ENCODE data around the gene ALPL.
"Not testable (repeated sequence)": the region's sequence is repeated elsewhere in the genome, so short reads cannot be mapped to it uniquely, and the experiment has no call there.

Gene ALPL

DNA sequence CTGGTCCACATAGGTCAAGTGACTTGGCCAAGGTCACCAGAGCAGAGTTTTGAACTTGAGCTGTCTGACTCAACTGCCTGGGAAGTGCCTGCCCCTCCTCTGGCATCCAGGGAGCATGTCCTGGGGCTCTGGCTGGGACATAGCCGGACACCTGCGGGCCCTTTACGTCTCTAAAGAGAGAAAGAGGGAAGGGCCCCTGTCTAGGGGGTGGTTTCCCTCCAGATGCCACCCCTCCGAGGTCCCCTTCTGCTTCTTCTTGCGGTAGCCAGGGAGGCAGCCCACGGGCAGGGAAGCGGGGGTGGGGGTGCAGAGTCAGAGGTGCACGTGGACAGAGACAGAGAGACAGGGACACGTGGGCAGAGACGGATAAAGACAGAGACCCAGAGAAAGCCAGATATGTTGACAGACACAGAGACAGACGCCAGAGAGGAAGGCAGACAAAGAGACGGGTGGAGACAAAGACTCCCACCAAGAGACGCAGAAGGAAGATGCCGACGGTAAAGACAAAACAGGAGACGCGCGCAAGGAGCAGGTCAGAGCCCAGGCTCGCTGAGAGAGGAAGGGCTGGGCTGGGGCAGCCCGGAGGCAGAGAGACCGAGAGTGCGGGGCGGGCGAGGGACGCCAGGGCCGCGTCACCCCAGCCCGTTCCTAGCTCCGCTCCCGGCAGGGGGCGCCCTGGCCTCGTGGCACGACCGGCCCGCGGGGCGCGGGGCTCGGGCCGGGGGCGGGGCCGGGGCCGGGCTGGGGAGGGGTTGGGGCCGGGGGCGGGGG lies 458 bp upstream of the ALPL start:
- peak; percentile 78 for DNase-seq

DNA sequence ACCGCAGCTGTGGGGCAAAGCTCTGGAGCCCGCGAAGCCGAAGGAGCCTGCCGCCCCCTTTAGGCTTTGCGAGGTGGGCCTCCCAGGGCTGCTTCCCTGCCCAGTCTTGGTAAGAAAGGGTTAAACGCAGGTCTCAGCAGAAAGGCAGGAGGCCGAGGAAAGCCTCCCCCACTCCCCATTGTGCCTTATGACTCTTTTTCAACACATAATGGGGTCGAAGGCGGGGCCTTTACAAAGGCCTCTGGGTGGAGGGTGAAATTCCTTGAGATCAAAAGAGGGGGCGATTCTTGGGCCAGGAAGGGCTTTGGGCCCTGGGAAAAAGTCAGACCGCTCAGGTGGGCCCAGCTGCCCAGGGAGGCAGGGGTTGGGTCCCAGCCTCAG lies 880 bp downstream of the ALPL start:
- no peak for DNase-seq

DNA sequence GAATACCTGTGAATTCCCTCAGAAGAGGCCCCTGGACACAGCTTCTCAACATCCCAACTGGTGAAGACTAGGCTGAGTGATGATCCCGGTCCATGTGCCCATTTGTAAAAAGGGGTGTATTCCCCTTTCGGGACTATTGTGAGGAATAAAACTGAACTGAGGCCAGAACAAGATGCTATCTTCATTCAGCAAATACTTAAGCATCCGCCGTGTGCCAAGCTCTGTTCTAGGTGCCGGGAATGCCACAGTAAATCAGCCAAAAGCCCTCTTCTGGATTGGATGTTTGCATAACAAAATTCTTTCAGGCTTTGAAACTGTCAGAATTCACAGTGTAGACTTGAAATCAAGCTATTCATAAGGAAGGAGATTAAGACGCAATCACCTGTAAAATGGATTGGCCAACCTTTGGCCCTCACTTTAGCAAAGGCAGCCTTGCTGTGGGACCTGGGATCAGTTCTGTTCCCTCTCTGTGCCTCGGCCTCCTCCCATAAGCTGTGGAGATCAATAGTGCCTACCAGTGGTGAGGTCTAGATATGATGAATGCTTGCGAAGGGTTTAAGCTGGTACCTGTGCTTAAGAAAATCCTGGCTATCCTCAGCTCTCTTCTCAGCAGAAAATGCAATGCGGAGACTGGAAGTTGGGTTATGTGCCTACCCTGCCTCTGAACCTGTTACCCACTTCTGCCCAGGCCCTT lies 1.8 kb downstream of the ALPL start:
- DNase-seq = no peak

DNA sequence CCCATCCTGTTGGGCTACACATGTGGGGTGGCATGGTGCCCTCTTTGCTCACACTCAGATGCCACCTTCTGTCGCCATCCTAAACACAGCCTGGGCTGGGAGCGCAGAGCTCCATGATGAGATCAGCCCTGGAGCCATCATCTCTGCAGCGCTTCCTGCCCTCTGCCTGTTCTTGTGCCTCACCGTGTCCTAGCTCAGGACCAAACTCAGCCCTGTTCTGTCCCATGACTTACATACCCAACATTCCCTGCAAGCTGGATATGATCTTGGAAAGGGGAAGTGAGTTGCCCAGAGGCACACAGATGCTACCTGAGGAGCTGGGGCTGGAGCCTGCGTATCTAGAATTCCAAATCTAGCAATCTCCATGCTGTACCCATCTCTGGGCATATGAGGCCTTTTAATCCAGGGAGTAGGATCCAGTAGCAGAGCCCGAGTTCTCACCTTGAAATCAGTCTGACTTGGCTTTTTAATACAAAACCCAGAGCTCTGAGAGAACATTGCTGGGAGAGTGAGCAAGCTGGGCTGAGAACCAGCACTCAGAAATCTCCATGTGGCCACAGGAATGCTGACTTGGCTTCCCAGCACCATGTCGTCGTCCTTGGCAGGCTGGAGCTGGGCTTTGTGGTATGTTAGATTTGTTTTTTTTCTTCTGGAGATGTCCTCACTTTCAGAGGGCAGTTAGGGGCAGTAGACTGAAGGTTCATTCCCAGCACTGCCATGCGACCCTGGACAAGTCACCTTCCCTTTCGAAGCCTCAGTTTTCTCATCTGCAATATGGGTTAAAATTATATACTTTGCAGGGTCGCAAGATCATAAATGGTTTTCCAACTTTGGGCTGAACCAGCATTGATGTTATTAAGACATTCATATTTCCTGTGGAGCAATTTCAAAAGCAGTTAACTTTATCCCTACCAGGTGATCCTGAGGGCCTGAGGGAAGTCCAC lies 2.6 kb downstream of the ALPL start:
- peak; percentile 78 for DNase-seq

DNA sequence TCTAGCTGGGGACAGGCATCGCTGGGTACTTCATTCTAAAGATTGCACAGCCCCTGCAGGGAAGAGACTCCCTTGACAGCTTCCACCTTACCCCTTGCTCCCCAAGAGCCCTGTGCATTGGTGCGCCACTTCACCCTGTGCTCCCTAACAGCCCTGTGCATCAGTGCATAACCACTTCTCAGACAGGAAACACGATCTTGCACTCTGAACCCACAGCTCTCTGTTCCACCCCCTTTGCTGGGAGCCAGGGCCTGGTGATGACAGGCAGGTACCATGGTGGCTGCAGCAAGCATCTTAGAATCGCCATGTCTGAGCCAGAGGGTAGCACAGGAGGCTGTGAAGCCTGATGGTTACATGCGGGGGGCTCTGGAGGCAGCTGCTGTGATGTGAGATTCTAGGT lies 5.0 kb downstream of the ALPL start:
- no peak for DNase-seq

DNA sequence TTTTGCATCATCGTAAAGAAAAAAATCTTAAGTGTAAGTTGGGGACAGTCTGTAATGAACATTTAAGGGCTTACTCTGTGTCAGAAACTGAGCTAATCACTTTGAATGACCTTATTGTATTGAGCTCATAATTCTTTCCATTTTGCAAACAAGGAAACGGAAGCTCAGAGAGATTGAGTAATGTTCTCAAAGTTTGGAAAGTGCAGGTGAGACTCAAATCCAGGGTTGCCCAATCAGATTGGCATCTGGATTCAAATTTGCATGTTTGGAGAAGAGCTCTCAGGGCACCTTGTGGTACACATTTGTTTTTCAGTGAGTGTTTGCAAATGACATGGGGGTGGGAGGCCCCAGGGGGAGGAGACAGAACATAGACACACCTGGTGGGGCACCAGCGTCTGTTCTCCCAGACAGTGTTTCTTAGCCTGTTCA lies 8.0 kb downstream of the ALPL start:
- DNase-seq = no peak

DNA sequence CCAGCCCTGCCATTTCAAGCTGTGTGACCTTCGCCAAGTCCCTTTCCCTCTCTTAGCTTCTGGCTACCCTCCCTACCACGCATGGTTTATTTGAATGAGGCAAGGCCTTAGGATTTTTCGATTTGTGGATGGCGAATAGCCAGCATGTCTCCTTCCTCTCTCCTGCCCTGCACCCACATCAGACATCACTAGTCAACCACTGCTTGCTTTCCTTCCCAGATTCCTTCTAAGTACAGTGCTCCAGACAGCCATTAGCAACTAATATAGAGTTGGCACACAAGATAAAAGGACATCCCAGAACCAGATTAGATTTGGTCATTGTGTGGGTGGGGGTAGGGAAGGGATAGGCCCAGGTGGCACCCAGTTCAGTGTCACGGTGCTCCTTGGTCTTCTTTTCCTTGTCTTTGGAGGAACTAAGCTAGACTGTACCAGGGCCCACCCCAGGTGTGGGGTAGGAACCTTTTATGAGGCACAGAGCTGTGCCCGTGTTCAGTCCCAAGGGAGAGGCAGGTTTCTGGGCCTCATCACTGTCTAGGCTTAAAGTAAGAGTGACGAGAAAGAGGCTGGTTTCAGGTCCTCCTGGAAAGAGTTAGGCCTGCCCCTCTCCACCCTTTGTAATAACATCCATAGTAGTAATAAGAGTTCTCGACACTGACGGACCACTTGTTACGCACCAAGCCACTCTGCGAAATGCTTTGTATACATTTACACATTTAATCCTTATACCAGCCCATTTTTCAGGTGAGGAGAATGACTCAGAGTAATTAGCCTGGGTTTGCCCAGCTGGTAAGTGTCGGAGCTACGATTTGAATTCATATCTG lies 8.6 kb downstream of the ALPL start:
- DNase-seq = no peak

DNA sequence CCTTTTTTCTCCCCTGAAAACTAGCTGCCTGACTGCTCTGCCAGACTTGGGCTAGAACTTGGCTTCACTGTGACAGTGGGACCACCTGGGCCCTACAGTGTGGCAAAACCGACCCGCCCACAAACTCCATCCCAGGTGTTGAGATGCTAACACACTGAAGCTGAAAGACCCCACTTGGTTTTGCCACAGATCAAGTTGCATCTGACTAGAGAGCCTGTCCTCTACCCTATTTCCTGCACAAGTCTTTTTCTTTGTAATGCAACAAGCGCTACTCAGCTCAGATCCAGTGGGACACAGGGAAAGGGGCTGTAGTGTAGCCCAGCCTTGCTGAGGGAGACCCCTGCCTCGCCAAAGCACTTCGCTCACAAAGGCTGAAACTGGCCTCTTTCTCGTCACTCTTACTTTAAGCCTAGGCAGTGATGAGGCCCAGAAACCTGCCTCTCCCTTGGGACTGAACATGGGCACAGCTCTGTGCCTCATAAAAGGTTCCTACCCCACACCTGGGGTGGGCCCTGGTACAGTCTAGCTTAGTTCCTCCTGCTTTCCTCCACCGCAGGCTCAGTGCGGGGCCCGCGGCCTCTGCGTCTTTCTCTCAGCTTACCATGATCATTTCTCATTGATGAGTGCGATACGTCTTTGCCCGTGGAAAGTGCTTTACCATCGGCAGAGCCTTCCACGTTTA lies 9.7 kb downstream of the ALPL start:
- no peak for DNase-seq

DNA sequence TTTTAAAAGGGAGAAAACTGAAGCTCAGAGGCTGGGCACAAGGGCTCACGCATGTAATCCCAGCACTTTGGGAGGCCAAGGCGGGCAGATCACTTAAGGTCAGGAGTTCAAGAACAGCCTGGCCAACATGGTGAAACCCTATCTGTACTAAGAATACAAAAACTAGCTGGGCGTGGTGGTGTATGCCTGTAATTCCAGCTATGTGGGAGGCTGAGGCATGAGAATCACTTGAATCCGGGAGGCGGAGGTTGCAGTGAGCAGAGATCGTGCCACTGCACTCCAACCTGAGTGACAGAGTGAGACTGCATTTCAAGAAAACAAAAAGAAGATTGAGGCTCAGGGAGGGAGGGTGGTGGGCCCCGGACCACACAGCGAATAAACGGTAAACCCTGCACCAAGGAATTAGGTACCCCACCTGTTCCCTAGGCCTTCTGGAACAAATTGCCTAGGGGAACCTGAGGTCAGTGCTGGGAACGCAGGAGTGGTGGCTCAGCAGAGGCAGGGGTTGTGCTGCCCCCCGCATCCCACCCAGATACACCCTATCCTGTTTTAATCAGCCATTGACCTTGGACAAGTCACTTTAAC lies 10.4 kb downstream of the ALPL start:
- not testable (repeated sequence) for DNase-seq

DNA sequence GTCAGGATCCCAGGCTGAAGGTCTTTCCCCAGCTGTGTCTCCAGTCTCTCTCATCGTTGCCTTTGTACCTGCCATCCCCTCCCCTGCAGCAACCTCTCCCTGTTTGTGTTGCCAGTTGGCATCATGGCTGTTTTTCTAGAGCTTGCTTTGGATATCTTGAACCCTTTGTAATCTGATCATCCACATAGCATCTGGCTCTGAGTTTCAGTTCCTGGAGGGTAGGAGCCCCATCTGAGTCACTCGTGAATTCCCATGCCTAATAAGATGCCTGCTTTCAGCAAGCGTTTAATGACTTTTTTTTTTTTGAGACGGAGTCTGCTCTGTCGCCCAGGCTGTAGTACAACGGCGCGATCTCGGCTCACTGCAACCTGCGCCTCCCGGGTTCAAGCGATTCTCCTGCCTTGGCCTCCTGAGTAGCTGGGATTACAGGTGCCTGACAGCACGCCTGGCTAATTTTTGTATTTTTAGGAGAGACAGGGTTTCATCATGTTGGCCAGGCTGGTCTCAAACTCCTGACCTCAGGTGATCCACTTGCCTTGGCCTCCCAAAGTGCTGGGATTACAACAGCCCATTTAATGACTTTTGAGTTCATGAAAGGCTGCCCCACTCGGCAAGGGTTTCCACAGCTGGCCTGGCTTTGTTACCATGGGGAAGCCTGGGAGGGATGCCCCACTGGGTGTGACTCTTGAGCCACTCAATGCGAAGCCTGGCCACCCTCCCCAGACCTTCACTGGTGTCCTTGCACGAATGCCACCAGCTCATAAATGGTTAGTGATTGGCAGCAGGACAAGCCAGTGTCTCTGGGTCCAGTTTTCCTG lies 11.9 kb downstream of the ALPL start:
- no peak for DNase-seq

DNA sequence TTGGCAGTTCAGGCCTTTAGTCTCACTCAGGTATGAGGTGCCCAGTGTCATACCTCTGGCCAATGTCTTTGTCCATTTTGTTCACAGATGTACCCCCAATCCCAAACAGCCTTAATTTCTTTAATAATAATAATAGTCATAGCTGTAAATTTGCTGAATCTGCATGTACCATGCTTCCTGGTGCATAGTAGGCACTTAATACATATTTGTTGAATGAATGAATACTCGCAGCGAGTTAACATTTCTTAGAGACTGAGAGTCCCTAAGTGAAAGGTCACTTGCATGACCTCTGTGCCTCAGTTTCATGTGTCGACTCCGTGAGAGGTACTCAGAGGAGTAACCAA lies 12.5 kb downstream of the ALPL start:
- DNase-seq = no peak

DNA sequence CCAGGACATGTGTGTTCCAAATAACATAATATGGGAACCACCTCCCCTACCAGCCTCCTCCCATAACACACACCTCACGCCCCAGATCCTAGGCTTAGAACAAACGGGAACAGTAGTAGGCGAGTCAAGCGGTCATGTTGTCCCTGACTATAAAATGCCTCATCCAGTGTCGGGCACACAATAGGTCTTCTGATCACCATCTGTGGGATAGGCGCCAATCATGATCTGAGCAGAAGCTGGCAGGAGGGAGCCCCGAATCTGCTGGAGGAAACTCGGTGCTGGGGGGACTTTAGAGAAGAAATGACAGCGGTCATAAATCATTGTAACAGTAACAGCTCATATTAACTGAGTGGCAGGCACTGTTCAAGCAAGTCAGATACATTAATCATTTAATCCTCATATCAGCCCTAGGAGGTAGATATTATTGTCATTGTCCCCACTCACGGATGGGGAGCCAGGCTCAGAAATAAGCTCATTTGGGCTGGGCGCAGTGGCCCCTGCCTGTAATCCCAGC lies 13.4 kb downstream of the ALPL start:
- no peak for DNase-seq

DNA sequence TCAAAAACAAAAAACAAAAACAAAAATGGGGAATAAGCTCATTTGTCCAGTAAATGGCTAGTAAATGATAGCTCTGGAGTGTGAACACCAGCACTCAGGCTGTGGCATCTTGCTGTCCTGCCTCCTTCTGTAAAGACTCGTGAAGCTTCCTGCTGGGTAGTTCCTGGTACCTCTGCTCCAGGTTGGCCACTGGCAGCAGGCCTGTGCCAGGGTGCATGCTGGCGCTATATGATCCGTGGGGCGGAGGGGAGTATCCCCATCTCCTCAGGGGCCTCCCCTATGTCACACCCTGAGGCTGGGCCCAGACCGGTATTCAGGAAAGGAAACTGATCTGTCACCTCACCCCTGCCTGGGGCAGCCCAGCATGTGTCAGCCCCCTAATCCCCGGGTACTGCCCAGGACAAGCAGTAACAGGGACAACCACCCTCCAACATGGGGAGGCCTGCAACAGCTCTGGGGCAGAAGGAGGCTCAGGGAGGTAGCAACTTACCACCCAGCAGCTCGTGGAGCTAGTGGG lies 14.1 kb downstream of the ALPL start:
- DNase-seq = no peak

DNA sequence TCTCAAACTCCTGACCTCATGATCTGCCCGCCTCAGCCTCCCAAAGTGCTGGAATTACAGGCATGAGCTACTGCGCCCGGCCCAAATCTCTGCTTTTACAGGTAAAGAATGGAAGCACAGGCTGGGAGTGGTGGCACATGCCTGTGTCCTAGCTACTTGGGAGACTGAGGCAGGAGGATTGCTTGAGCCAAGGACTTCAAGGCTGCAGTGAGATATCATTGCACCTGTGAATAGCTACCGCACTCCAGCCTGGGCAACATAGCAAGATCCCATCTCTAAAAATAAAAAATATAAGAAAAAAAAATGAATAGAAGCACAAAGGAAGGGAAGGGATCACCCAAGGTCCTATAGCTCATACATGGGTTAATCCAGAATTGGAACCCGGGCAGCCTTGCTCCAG lies 15.0 kb downstream of the ALPL start:
- DNase-seq = no peak

DNA sequence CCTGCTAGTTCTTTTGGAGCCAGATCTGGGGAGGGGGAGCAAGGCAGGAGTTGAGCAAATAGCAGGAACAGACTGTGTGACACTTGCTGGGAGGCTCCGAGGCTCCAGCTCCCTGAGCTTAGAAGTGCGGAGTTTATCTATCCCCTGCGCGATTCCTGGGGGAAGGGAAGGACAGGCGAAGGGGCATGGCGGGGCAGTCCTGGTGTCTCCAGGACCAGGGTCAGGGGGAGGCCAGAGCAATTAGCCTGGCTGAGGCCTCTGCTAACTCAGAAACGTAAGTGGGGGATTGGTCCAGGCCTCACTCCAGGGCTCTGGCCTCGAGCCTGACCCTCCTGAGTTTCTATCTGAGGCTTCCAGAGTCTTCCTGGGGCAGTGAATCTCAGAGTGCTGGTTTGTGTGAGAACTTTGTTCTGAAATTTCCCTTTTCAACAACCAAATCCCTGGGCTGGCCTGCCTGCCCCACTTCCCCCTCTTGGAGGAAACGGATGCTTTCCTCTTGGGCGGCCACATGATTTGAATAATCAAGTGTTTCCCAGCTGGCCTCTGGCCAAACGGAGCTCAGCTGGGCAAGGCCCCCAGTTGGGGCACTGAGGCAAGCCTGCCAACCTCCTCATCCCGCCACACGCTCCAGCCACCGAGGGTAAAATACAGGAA lies 15.6 kb downstream of the ALPL start:
- DNase-seq = no peak

DNA sequence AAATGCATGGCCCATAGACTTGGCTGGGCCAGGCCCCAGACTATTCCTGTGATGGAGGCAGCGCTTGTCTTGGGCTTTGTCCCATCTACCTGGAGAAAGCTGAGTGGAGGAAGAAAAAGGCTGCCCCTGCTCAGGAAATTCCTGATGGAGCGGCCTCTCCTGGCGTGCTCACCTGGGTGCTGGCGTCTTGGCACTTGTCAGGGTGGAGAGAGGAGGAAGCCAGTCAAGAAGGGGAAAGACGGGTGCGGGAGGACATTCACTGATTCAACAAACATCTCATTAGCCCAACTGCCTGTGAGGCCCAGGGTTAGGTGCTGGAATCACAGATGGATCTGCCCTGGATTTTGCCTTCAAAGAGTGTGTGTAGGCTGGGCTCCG lies 16.1 kb downstream of the ALPL start:
- no peak for DNase-seq

DNA sequence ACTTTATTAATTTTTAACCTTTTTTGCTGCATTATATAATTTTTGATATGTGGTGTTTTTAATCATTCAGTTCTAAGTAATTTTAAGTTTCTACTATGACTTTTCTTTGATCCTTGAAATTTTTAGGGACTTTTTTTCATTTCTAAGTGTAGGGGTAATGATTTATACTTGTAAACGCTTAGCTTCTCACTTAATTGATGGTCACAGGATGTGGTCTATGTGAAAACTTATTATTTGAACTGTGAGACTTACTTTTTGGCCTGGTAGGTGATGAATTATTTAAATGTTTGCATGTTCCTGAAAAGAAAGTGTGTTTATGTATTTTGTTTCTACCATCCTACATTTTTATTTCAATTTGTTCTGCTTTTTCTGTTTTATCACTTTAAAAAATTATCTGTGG lies 17.2 kb downstream of the ALPL start:
- DNase-seq = no peak

DNA sequence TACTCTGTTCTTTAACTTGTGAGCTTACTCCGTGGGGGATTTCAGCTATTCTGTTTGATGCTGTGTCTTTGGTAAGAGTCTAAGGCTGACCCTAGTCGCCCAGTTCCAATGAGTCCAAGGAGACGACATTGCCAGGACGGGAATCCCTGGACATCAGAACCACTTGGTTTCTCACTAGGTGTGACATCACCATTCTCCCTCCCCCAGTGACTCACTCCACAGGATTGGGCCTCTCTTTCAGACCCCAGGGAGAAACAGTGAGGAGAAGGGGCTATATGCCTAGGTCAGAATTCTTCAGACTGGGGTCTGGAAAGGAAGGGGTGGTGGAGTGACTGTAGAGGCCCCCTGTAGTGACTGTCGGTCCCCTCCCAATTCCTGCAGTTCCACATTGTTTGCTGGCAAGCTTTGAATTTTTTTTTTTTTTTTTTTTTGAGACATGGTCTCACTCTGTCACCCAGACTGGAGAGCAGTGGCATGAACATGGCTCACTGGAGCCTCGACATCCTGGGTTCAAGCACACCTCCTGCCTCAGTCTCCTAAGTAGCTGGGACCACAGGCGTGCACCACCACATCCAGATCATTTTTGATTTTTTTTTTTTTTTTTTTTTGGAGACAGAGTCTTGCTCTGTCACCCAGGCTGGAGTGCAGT lies 21.3 kb downstream of the ALPL start:
- no peak for DNase-seq

DNA sequence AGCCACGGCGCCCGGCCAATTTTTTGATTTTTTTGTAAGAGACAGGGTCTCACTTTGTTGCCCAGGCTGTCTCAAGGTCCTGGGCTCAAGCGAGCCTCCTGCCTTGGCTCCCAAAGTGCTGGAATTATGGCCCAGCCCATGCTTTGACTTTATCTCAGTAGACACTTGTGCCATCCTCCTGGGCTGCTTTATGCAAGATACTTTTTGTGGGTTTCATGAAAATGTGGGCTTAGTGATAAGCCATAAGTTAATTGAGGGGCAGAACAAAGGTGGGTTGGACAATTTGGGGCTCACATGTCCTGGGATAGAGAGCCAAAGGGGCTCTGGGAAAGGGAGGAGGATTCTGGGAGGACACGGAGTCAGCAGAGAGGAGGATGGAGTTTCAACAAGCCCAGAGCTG lies 22.0 kb downstream of the ALPL start:
- no peak for DNase-seq

Data from right forelimb (tissue), 1 donor.